Muscle layer of colon (tissue), 2 donors: ENCODE measurements around the gene CRB1.

Source experiments
- H3K27ac ChIP-seq: one replicate; pipeline ENCODE4 v1.7.0; 2013; ENCODE audit warnings: low read depth, mild to moderate bottlenecking, low read length, moderate library complexity
- H3K27me3 ChIP-seq, 2 donors: one replicate each; pipeline ENCODE4 v1.7.0; 2013; ENCODE audit warnings: low read length in 2 of 2, mild to moderate bottlenecking in 2 of 2; ENCODE audit not compliant: insufficient read depth in 2 of 2, control insufficient read depth in 1 of 2
- H3K36me3 ChIP-seq: one replicate; pipeline ENCODE4 v1.7.0; 2013; ENCODE audit warnings: mild to moderate bottlenecking, low read length; ENCODE audit not compliant: insufficient read depth
- H3K4me1 ChIP-seq: one replicate; pipeline ENCODE4 v1.7.0; 2013; ENCODE audit warnings: mild to moderate bottlenecking, low read length; ENCODE audit not compliant: insufficient read depth
- H3K4me3 ChIP-seq, 2 donors: one replicate each; pipeline ENCODE4 v1.7.0; 2013; ENCODE audit warnings: low read length in 2 of 2, low read depth in 1 of 2, mild to moderate bottlenecking in 1 of 2, moderate library complexity in 1 of 2
- H3K9ac ChIP-seq: one replicate; pipeline ENCODE4 v1.7.0; 2013; ENCODE audit warnings: low read length
- H3K9me3 ChIP-seq: one replicate; pipeline ENCODE4 v1.7.0; 2013; ENCODE audit warnings: mild to moderate bottlenecking, low read length
- donor health status: abdominal sarcoma.
- donor health status: Adenocarcinoma of cecum.

CRB1 gene

GRCh38 chr1:197254866-197255265, 13.2 kb upstream of the CRB1 start:
- H3K9ac ChIP-seq: no peak overlapping the region
- no peaks in the 10 kb centered on the region for H3K27me3 ChIP-seq
- no peaks in the 10 kb centered on the region for H3K36me3 ChIP-seq
- H3K27ac ChIP-seq: no peak overlapping the region
- H3K4me3 ChIP-seq: no peak overlapping the region
- no peaks in the 10 kb centered on the region for H3K9me3 ChIP-seq
- H3K4me1 ChIP-seq: no peaks in the 10 kb centered on the region

GRCh38 chr1:197264936-197265567, 3.0 kb upstream of the CRB1 start:
- H3K36me3 ChIP-seq: no peaks in the 10 kb centered on the region
- H3K27me3 ChIP-seq: no peaks in the 10 kb centered on the region
- no peak overlapping the region for H3K27ac ChIP-seq
- no peaks in the 10 kb centered on the region for H3K4me1 ChIP-seq
- H3K4me3 ChIP-seq: no peak overlapping the region
- no peaks in the 10 kb centered on the region for H3K9me3 ChIP-seq
- H3K9ac ChIP-seq: no peak overlapping the region

- no peaks in the 10 kb centered on the region for H3K27me3 ChIP-seq
- no peaks in the 10 kb centered on the region for H3K36me3 ChIP-seq
- H3K4me3 ChIP-seq: no peak overlapping the region
- no peaks in the 10 kb centered on the region for H3K9me3 ChIP-seq
- no peak overlapping the region for H3K27ac ChIP-seq
- no peak overlapping the region for H3K9ac ChIP-seq
- no peaks in the 10 kb centered on the region for H3K4me1 ChIP-seq
These were observed 1.0 kb downstream of the CRB1 start for GRCh38 chr1:197269053-197269452.

GRCh38 chr1:197272791-197273190, 4.7 kb downstream of the CRB1 start:
- H3K27me3 ChIP-seq: no peaks in the 10 kb centered on the region
- no peaks in the 10 kb centered on the region for H3K4me1 ChIP-seq
- no peaks in the 10 kb centered on the region for H3K9me3 ChIP-seq
- H3K4me3 ChIP-seq: no peak overlapping the region
- H3K36me3 ChIP-seq: no peaks in the 10 kb centered on the region
- H3K27ac ChIP-seq: no peak overlapping the region
- no peak overlapping the region for H3K9ac ChIP-seq

- H3K4me1 ChIP-seq: no peaks in the 10 kb centered on the region
- no peaks in the 10 kb centered on the region for H3K36me3 ChIP-seq
- H3K4me3 ChIP-seq: no peak overlapping the region
- H3K27ac ChIP-seq: no peak overlapping the region
- H3K9ac ChIP-seq: no peak overlapping the region
- no peaks in the 10 kb centered on the region for H3K27me3 ChIP-seq
- H3K9me3 ChIP-seq: no peaks in the 10 kb centered on the region
These were observed 9.1 kb downstream of the CRB1 start for GRCh38 chr1:197277166-197277565.

GRCh38 chr1:197284325-197284724, 16.3 kb downstream of the CRB1 start:
- no peak overlapping the region for H3K27ac ChIP-seq
- H3K27me3 ChIP-seq: no peaks in the 10 kb centered on the region
- no peak overlapping the region for H3K9ac ChIP-seq
- no peaks in the 10 kb centered on the region for H3K36me3 ChIP-seq
- no peaks in the 10 kb centered on the region for H3K4me1 ChIP-seq
- H3K4me3 ChIP-seq: no peak overlapping the region
- no peaks in the 10 kb centered on the region for H3K9me3 ChIP-seq

GRCh38 chr1:197284966-197285365, 16.9 kb downstream of the CRB1 start:
- Histone ChIP-seq H3K9ac (no peak overlapping the region), H3K4me1 (no peaks in the 10 kb centered on the region), H3K36me3 (no peaks in the 10 kb centered on the region), H3K4me3 (no peak overlapping the region), H3K9me3 (no peaks in the 10 kb centered on the region), H3K27ac (no peak overlapping the region), H3K27me3 (no peaks in the 10 kb centered on the region)

GRCh38 chr1:197285526-197286205, 17.6 kb downstream of the CRB1 start:
- Histone ChIP-seq H3K9ac (no peak overlapping the region), H3K4me3 (no peak overlapping the region), H3K9me3 (no peaks in the 10 kb centered on the region), H3K4me1 (no peaks in the 10 kb centered on the region), H3K27ac (no peak overlapping the region), H3K36me3 (no peaks in the 10 kb centered on the region), H3K27me3 (no peaks in the 10 kb centered on the region)

- H3K4me3 ChIP-seq: no peak overlapping the region
These were observed 18.6 kb downstream of the CRB1 start for GRCh38 chr1:197286634-197287033.

GRCh38 chr1:197287863-197288262, 19.8 kb downstream of the CRB1 start:
- H3K4me3 ChIP-seq: no peak overlapping the region

More at GRCh38 chr1:197286634-197287033, 18.6 kb downstream of the CRB1 start:
- H3K27me3 ChIP-seq: no peaks in the 10 kb centered on the region
- H3K27ac ChIP-seq: no peak overlapping the region
- no peaks in the 10 kb centered on the region for H3K9me3 ChIP-seq
- no peak overlapping the region for H3K9ac ChIP-seq
- no peaks in the 10 kb centered on the region for H3K36me3 ChIP-seq
- H3K4me1 ChIP-seq: no peaks in the 10 kb centered on the region

GRCh38 chr1:197302775-197303174, 34.7 kb downstream of the CRB1 start:
- no peaks in the 10 kb centered on the region for H3K27me3 ChIP-seq
- H3K9me3 ChIP-seq: no peaks in the 10 kb centered on the region
- H3K27ac ChIP-seq: no peak overlapping the region
- no peaks in the 10 kb centered on the region for H3K4me1 ChIP-seq
- H3K36me3 ChIP-seq: no peaks in the 10 kb centered on the region
- H3K9ac ChIP-seq: no peak overlapping the region
- no peak overlapping the region for H3K4me3 ChIP-seq

More at GRCh38 chr1:197287863-197288262, 19.8 kb downstream of the CRB1 start:
- no peaks in the 10 kb centered on the region for H3K36me3 ChIP-seq
- no peaks in the 10 kb centered on the region for H3K9me3 ChIP-seq
- no peaks in the 10 kb centered on the region for H3K27me3 ChIP-seq
- H3K4me1 ChIP-seq: no peaks in the 10 kb centered on the region
- no peak overlapping the region for H3K9ac ChIP-seq
- no peak overlapping the region for H3K27ac ChIP-seq

- no peak overlapping the region for H3K27ac ChIP-seq
- no peaks in the 10 kb centered on the region for H3K4me1 ChIP-seq
- no peaks in the 10 kb centered on the region for H3K27me3 ChIP-seq
- H3K4me3 ChIP-seq: no peak overlapping the region
- no peaks in the 10 kb centered on the region for H3K36me3 ChIP-seq
- H3K9ac ChIP-seq: no peak overlapping the region
- H3K9me3 ChIP-seq: no peaks in the 10 kb centered on the region
These were observed 35.4 kb downstream of the CRB1 start for GRCh38 chr1:197303463-197303862.
